CD4-positive, alpha-beta T cell treated with Interleukin-12 subunit alpha and Interleukin-12 subunit beta, for 1 hour (primary cell): ENCODE measurements around the gene TTR.

ENCODE experiments used
- DNase-seq: peaks from one replicate; pipeline ENCODE4 v3.0.0-alpha.2; 2020

Gene TTR

DNA sequence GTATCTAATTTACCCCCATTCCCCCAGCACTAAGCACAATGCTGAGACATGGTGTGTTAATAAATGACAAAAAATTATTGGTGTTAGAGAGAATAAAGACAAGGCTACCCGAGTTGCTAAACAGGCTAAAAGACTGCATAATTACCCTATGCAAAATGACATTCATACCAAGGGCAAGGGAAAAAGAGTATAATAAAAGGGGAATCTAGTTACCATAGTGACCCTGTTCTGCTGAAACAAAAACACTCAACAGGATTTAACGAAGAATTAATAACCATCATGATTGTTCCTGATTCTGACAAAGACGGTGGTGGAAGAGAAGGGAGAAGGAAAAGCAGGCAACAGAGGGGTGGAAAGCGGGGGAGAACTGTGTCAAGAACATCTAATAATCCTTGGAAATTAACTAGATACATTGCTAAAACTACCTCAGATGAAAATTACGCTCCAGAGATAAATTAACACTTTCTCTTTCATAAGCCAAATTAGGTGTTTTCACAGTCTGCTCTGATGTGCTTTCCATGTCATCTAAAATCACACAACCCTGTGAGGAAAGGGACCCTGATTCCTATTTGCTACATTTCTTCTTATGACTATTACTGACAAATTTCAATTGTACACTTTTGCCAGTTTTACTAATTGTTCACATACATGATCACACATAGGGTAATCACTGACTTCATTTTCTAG, 25.5 kb downstream of the TTR start:
- no peak for DNase-seq

DNA sequence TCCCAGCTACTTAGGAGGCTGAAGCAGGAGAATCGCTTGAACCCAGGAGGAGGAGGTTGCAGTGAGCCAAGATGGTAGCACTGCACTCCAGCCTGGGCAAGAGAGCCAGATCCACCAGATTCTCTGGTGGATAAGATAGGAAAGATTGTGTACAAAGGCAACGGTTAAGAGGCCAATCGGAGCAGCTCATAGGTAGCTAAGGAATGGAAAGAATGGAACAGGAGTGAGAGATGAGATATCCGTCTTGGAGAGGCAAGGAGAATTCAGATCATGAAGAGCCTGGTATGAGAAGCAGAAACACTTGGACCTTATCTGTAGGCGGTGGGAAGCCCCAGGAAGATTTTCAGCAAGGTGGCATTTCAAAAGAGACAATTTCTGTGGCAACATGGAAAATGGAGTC, 27.1 kb downstream of the TTR start:
- no peak for DNase-seq

DNA sequence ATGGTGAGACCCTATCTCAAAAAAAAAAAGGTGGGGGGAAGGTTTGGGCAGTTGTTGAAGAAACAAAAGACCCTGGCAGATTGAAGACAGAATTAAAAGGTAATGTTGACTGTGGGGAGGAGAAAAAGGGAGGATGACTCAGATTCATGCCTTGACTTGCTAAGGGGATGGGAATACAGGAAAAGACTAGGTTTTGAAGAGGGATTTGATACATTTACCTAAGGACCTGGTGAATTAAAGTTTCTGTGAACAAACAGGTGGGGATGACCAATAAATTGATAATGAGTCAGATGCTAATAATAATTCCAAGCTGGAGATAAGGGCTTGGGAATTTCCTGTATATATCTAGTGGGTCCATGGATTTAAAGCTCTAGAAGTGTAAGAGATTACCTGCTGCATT, 27.6 kb downstream of the TTR start:
- DNase-seq = no peak

DNA sequence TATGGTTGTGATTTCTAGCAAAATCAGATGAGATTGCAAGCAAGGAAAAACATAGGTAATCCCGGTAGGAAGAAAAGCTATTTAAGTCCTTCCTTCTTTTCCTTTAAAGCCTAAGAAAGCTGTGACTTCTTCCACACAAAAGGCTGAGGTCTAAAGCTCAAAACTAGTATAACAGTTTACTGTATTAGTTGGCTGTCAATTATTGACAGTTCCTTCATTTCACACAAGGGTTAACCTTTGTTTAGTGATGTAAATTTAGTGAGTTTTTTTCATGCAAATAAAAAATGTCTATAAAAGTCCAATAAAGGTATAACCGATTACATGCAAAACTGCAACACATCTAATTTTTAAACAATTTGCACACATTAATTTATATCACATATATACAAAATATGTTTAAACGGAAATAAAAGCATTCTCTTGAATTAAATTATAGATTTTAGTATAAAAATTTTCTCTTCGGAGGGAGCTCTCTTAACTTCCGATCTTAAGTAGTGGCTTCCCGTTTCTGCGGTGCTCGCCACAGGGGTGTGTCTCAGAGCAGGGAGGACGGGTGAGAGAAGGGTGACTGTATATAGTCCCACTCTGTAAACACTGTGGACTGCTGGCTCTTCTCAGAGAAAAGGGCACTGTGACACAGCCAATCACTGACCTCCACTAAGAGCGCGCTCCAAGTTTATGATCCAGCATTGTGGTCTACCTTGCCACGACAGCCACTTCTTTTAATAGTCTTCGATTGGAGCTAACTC, 33.4 kb downstream of the TTR start:
- DNase-seq = no peak

GRCh38 chr18:31626409-31626808, 34.7 kb downstream of the TTR start:
- DNase-seq = no peak

- no peak for DNase-seq
These were observed 38.9 kb downstream of the TTR start for GRCh38 chr18:31630549-31630948.

GRCh38 chr18:31631526-31631925, 39.8 kb downstream of the TTR start:
- no peak for DNase-seq

DNA sequence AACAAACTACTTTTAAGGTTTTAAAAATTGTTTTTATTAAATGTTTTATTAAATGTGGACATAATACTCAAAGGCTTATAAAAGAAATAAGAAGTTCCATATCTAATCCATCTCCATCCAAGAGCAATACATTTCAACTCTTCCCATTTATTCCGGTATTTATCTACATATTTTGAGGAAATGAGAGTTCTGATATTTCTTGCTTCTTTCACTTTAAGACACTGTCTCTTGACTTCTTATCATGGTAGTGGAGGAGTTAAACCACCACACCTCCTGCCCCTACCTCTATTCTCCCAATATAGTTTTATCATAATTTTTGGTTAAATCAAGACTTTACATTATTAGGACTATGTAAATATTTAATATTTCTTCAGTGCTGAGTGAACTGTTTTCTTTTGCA, 40.7 kb downstream of the TTR start:
- no peak for DNase-seq

GRCh38 chr18:31633392-31634330, 42.0 kb downstream of the TTR start:
- no peak for DNase-seq

DNA sequence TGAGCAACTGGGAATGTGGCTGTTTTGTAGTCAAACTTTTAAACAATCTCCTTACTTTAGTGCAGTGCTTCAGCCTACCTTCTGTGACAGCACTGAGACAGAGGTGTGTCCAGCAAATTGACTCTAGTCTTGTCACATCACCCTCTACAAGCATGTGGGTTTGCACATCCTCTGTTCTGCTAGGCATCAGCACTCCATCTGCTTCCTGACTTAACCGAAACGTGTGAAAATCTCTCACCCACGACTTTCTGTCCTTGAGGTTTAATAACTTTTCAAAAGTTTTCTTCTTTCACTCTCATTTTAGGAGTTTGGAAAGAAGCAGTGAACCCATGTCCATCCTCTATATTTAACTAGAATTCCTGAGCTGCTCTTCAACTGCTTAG, 42.6 kb downstream of the TTR start:
- peak; percentile 14 for DNase-seq

DNA sequence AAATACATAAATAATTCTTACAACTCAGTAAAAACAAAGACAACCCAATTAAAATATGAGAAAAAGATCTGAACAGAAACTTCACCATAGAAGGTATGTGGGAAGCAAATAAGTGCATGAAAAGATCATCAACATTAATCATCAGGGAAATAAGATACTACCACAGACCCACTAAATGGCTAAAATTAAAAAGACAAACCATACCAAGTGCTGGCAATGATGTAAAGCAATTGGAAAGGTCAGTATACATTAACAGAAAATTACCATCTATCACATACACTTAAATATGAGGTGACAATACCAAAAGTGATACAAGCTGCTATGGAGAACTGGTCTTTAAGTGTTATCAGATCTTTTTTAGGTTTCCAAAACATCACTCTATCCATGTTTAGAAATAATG, 44.7 kb downstream of the TTR start:
- DNase-seq = no peak

DNA sequence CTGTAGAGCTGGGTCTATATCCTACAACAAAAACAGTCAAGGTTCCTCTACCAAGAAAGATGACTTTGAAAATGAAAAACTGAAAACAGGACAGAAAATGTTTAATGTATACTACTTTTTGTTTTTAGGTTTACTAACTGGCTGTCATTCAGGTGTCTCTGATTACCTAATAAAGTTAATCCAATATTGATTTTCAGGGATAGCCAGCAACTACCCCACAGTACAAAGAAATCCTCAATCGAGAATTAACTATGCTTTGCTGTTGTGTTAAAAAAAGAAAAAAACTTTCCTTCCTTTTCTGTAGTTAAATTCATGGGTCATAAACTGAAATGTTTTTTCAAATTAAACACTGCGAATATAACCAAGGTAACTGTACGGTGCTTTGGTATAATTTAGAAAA, 45.8 kb downstream of the TTR start:
- no peak for DNase-seq

DNA sequence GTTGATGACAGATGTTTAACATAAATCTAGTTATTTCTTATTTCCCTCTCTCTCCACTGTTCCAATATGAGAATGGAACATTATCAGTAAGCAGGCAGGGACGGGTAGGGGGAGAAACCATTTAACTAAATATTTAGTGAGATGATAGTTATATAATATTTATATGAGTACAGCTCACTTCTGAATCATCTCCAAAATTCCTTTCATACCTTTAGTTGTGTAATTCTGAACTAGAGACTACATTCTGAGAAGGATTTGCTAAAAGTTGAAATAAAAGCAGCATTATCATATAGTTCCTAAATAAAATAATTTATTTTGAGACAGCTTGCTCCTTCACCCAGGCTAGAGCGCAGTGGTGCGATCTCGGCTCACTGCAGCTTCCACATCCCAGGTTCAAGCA, 51.3 kb downstream of the TTR start:
- no peak for DNase-seq

- DNase-seq = no peak
These were observed 53.7 kb downstream of the TTR start for GRCh38 chr18:31645411-31645810.

DNA sequence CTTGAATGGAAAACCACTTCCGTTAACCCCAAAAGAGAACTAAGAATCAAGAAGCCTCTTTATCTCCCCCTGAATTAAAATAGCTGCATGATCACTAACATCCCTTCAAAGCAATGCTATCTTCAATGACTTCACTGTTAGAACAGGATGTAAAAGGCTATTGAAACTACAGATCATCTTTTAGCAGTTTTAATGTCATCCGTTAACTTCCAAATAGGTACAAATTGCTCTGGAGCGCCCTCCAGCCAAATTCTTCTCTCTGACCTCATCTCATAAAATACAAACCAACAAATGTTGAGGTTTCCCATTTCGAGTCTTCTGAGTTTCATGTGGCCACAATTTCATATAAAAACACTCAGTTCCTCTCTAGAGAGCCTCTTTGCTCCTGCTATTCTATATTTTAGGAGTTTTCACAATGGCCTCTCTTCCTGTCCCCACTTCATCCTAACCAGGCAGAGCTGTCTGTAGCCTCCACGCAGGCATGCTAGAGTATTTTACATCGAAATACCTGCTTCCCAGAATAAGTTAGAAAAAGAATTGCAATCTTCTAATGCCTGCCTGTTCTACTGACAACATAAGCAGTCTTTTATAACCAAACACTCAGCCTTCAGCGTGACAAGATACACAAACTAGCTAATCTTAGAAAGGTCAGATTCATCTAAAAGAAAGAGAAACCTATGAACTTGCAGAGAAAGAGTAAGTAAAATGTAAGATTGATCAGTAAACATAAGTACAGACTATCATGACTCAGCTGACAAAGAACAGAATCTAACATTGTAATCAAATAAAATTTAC, 54.9 kb downstream of the TTR start:
- no peak for DNase-seq

- DNase-seq = no peak
These were observed 55.6 kb downstream of the TTR start for GRCh38 chr18:31647127-31647753.
